ENCODE results near the gene FPR2.
"Not testable (repeated sequence)": the region's sequence is repeated elsewhere in the genome, so short reads cannot be mapped to it uniquely, and the experiment has no call there.

The FPR2 gene

GRCh38 chr19:51722492-51722891 lies 38.5 kb upstream of the FPR2 start:
- no peak overlapping the region for H3K9ac ChIP-seq (ENCODE audit: low read depth in 1 of 2, low read length in 2 of 2)
- H3K27me3 ChIP-seq (ENCODE audit: control insufficient read depth in 1 of 2, insufficient read depth in 2 of 2, low read length in 2 of 2) = peaks cover 15 to 16% of the 10 kb centered on the region in 2 donors
- H3K4me1 ChIP-seq (ENCODE audit: control insufficient read depth in 1 of 2, insufficient read depth in 2 of 2, low read length in 2 of 2) = no peaks in the 10 kb centered on the region
- H3K9me3 ChIP-seq (ENCODE audit: control insufficient read depth in 1 of 2, low read length in 2 of 2) = no peaks in the 10 kb centered on the region
- no peaks in the 10 kb centered on the region for H3K36me3 ChIP-seq (ENCODE audit: control insufficient read depth in 1 of 2, insufficient read depth in 2 of 2, low read length in 2 of 2)
- no peak overlapping the region for H3K27ac ChIP-seq (ENCODE audit: low read depth, low read length)
- H3K4me3 ChIP-seq (ENCODE audit: low read depth in 1 of 2, low read length in 2 of 2) = no peak overlapping the region

DNA sequence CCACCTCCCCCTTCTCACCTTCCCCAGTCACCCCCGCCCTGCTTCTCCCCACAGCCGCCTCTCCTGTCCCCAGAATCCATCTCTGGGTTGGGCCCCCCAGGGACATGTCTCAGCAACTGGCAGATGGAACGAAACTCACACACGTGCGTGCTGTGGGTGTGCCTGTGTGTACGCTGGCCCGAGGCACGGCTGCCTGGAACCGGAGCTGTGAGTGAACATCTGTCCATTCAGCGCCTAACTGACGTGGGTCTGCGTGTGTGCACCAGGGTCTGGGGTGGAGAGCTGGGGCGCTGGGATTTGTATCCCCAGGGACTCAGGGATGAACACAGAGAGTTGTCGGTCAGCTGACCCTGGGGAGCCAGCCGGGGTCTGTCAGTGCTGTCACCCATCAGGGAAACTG lies 36.4 kb upstream of the FPR2 start:
- Histone ChIP-seq H3K9ac (ENCODE audit: low read depth in 1 of 2, low read length in 2 of 2) (no peak overlapping the region), H3K27me3 (ENCODE audit: control insufficient read depth in 1 of 2, insufficient read depth in 2 of 2, low read length in 2 of 2) (peaks cover 6 to 7% of the 10 kb centered on the region in 2 donors), H3K36me3 (ENCODE audit: control insufficient read depth in 1 of 2, insufficient read depth in 2 of 2, low read length in 2 of 2) (no peaks in the 10 kb centered on the region), H3K9me3 (ENCODE audit: control insufficient read depth in 1 of 2, low read length in 2 of 2) (no peaks in the 10 kb centered on the region), H3K27ac (ENCODE audit: low read depth, low read length) (no peak overlapping the region), H3K4me1 (ENCODE audit: control insufficient read depth in 1 of 2, insufficient read depth in 2 of 2, low read length in 2 of 2) (no peaks in the 10 kb centered on the region), H3K4me3 (ENCODE audit: low read depth in 1 of 2, low read length in 2 of 2) (no peak overlapping the region)

GRCh38 chr19:51726049-51726448 lies 34.9 kb upstream of the FPR2 start:
- Histone ChIP-seq H3K36me3 (ENCODE audit: control insufficient read depth in 1 of 2, insufficient read depth in 2 of 2, low read length in 2 of 2) (no peaks in the 10 kb centered on the region), H3K27me3 (ENCODE audit: control insufficient read depth in 1 of 2, insufficient read depth in 2 of 2, low read length in 2 of 2) (peaks cover under 1 to 4% of the 10 kb centered on the region in 2 donors), H3K9me3 (ENCODE audit: control insufficient read depth in 1 of 2, low read length in 2 of 2) (peaks cover 0 to 3% of the 10 kb centered on the region in 2 donors), H3K4me3 (ENCODE audit: low read depth in 1 of 2, low read length in 2 of 2) (no peak overlapping the region), H3K9ac (ENCODE audit: low read depth in 1 of 2, low read length in 2 of 2) (no peak overlapping the region), H3K4me1 (ENCODE audit: control insufficient read depth in 1 of 2, insufficient read depth in 2 of 2, low read length in 2 of 2) (no peaks in the 10 kb centered on the region), H3K27ac (ENCODE audit: low read depth, low read length) (no peak overlapping the region)

DNA sequence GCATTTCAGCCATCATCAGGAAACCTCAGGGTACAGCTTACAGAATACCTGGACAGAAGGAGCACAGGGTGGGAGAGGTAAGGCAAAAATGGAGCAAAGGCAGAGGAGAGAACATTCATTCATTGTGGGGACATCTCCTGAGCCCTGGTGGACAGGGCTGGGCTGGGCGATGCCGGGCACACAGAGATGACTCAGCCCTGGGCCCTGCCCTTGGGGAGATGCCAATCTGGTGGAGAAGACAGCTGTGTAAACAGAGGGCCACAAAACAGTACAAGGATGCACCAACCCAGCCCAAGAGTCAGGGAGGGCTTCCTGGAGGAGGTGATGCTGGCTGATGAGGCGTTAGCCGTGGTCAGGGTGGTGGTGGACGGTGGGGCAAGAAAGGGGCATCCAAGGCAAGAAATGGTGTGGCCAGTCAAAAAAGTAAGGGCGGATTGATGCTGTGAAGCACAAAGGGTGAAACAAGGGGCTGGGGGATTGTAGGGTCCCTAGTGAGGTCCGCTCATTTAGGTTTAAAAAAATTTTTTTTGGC lies 33.6 kb upstream of the FPR2 start:
- peaks cover 0 to 3% of the 10 kb centered on the region in 2 donors for H3K9me3 ChIP-seq (ENCODE audit: control insufficient read depth in 1 of 2, low read length in 2 of 2)
- no peak overlapping the region for H3K4me3 ChIP-seq (ENCODE audit: low read depth in 1 of 2, low read length in 2 of 2)
- no peaks in the 10 kb centered on the region for H3K36me3 ChIP-seq (ENCODE audit: control insufficient read depth in 1 of 2, insufficient read depth in 2 of 2, low read length in 2 of 2)
- H3K9ac ChIP-seq (ENCODE audit: low read depth in 1 of 2, low read length in 2 of 2) = no peak overlapping the region
- H3K4me1 ChIP-seq (ENCODE audit: control insufficient read depth in 1 of 2, insufficient read depth in 2 of 2, low read length in 2 of 2) = no peaks in the 10 kb centered on the region
- peaks cover 0 to 4% of the 10 kb centered on the region in 2 donors for H3K27me3 ChIP-seq (ENCODE audit: control insufficient read depth in 1 of 2, insufficient read depth in 2 of 2, low read length in 2 of 2)
- no peak overlapping the region for H3K27ac ChIP-seq (ENCODE audit: low read depth, low read length)

GRCh38 chr19:51729781-51730180 lies 31.2 kb upstream of the FPR2 start:
- Histone ChIP-seq H3K27me3 (ENCODE audit: control insufficient read depth in 1 of 2, insufficient read depth in 2 of 2, low read length in 2 of 2) (peaks cover 0 to 4% of the 10 kb centered on the region in 2 donors), H3K9me3 (ENCODE audit: control insufficient read depth in 1 of 2, low read length in 2 of 2) (peaks cover 0 to 3% of the 10 kb centered on the region in 2 donors), H3K27ac (ENCODE audit: low read depth, low read length) (no peak overlapping the region), H3K36me3 (ENCODE audit: control insufficient read depth in 1 of 2, insufficient read depth in 2 of 2, low read length in 2 of 2) (no peaks in the 10 kb centered on the region), H3K4me3 (ENCODE audit: low read depth in 1 of 2, low read length in 2 of 2) (no peak overlapping the region), H3K4me1 (ENCODE audit: control insufficient read depth in 1 of 2, insufficient read depth in 2 of 2, low read length in 2 of 2) (no peaks in the 10 kb centered on the region), H3K9ac (ENCODE audit: low read depth in 1 of 2, low read length in 2 of 2) (no peak overlapping the region)

DNA sequence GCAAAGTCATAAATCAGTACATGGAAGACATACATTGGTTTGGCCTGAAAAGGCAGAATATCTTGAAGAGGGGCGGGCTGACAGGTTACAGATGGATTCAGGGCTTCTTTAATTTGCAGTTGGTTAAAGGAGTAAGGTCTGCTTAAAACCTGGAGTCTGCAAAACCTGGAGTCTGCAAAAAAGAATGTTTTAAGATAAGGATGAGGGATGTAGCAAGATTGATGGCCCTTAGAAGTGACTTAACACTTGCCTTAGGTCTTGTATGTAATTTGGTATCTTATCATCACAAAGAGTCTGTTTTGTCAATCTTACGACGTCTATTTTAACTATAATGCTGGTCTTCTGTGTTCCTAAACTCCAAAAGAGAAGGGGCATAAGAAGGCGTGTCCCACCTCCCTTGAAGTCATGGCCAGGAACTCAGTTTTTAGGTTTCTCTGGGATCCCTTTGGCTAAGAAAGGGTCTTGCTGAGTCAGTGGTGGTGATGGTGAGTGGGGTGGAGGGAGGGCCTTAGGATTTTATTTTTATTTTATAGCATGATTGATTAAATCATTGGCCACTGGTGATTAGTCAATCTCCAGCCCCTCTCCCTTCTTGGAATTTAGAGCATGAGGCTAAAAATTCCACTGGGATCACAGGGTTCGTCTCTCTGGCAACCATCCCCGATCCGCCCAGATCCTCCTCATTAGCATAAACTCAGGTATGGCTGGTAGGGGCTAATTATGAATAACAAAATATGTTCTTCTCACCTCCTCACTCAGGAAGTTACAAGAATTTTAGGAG lies 27.0 kb upstream of the FPR2 start:
- no peak overlapping the region for H3K4me3 ChIP-seq (ENCODE audit: low read depth in 1 of 2, low read length in 2 of 2)
- H3K27ac ChIP-seq (ENCODE audit: low read depth, low read length) = no peak overlapping the region
- no peaks in the 10 kb centered on the region for H3K4me1 ChIP-seq (ENCODE audit: control insufficient read depth in 1 of 2, insufficient read depth in 2 of 2, low read length in 2 of 2)
- no peak overlapping the region for H3K9ac ChIP-seq (ENCODE audit: low read depth in 1 of 2, low read length in 2 of 2)
- H3K9me3 ChIP-seq (ENCODE audit: control insufficient read depth in 1 of 2, low read length in 2 of 2) = peaks cover 0 to 3% of the 10 kb centered on the region in 2 donors
- no peaks in the 10 kb centered on the region for H3K27me3 ChIP-seq (ENCODE audit: control insufficient read depth in 1 of 2, insufficient read depth in 2 of 2, low read length in 2 of 2)
- no peaks in the 10 kb centered on the region for H3K36me3 ChIP-seq (ENCODE audit: control insufficient read depth in 1 of 2, insufficient read depth in 2 of 2, low read length in 2 of 2)

DNA sequence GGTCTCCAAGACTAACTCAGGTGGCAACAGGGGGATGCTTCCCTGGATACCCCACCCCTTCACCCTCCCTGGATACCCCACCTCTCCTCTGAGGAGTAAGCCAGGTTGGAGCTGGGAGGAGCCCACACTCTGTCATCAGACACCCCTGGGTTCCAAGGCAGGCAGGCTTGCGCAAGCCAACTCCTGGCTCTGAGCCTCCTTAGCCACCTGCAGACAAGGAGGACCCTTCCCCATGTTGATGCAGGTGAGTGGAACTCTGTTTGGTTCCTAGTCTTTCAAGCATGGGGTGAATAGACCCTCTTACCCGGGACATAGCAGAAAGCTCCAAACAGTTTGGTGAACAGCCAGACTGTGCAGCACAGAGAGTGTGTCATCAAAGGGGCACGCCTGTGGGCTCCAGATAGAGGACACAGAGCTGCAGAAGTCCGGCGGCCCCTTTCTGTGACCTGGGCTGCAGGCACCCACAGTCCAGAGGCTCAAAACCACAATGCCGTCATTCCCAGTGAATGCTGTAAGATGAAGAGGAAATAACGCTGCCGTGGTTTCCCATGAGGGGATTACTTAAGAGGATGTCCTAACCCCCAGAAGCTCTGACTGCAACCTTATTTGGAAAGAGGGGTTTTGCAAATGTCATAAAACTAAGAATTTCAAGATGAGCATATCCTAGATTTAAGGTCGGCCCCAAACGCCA lies 25.1 kb upstream of the FPR2 start:
- Histone ChIP-seq H3K4me1 (ENCODE audit: control insufficient read depth in 1 of 2, insufficient read depth in 2 of 2, low read length in 2 of 2) (no peaks in the 10 kb centered on the region), H3K27ac (ENCODE audit: low read depth, low read length) (no peak overlapping the region), H3K9me3 (ENCODE audit: control insufficient read depth in 1 of 2, low read length in 2 of 2) (no peaks in the 10 kb centered on the region), H3K27me3 (ENCODE audit: control insufficient read depth in 1 of 2, insufficient read depth in 2 of 2, low read length in 2 of 2) (no peaks in the 10 kb centered on the region), H3K9ac (ENCODE audit: low read depth in 1 of 2, low read length in 2 of 2) (no peak overlapping the region), H3K4me3 (ENCODE audit: low read depth in 1 of 2, low read length in 2 of 2) (no peak overlapping the region), H3K36me3 (ENCODE audit: control insufficient read depth in 1 of 2, insufficient read depth in 2 of 2, low read length in 2 of 2) (no peaks in the 10 kb centered on the region)

DNA sequence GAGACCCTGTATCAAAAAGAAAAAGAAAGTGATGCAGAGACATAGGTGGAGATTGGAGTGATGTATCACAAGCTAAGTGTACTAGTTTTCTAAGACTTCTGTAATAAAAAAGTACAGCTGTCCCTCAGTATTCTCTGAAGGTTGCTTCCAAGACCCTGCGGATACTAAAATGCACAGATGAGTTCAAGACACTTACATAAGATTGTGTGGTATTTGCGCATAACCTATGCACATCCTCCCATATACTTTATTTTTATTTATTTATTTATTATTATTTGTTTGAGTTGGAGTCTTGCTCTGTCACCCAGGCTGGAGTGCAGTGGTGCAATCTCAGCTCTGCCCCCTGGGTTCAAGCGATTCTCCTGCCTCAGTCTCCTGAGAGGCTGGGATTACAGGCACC lies 23.6 kb upstream of the FPR2 start:
- Histone ChIP-seq H3K4me3 (ENCODE audit: low read depth in 1 of 2, low read length in 2 of 2) (no peak overlapping the region), H3K9me3 (ENCODE audit: control insufficient read depth in 1 of 2, low read length in 2 of 2) (no peaks in the 10 kb centered on the region), H3K9ac (ENCODE audit: low read depth in 1 of 2, low read length in 2 of 2) (no peak overlapping the region), H3K27me3 (ENCODE audit: control insufficient read depth in 1 of 2, insufficient read depth in 2 of 2, low read length in 2 of 2) (no peaks in the 10 kb centered on the region), H3K4me1 (ENCODE audit: control insufficient read depth in 1 of 2, insufficient read depth in 2 of 2, low read length in 2 of 2) (no peaks in the 10 kb centered on the region), H3K27ac (ENCODE audit: low read depth, low read length) (no peak overlapping the region), H3K36me3 (ENCODE audit: control insufficient read depth in 1 of 2, insufficient read depth in 2 of 2, low read length in 2 of 2) (no peaks in the 10 kb centered on the region)

- Histone ChIP-seq H3K27ac (ENCODE audit: low read depth, low read length) (no peak overlapping the region), H3K4me1 (ENCODE audit: control insufficient read depth in 1 of 2, insufficient read depth in 2 of 2, low read length in 2 of 2) (no peaks in the 10 kb centered on the region)
These were observed 23.1 kb upstream of the FPR2 start for GRCh38 chr19:51737924-51738323.

DNA sequence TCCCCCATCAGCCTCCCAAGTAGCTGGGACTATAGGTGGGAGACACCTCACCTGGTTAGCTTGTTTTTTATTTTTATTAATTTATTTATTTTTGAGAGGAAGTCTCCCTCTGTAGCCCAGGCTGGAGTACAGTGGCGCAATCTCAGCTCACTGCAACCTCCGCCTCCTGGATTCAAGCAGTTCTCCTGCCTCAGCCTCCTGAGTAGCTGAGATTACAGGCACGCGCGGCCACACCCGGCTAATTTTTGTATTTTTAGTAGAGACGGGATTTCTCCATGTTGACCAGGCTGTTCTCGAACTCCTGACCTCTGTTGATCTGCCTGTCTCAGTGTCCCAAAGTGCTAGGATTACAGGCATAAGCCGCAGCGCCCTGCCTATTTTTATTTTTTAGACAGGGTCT lies 22.5 kb upstream of the FPR2 start:
- not testable (repeated sequence) for H3K27me3 ChIP-seq (ENCODE audit: control insufficient read depth in 1 of 2, insufficient read depth in 2 of 2, low read length in 2 of 2); H3K4me1 ChIP-seq (ENCODE audit: control insufficient read depth in 1 of 2, insufficient read depth in 2 of 2, low read length in 2 of 2); H3K4me3 ChIP-seq (ENCODE audit: low read depth in 1 of 2, low read length in 2 of 2); H3K27ac ChIP-seq (ENCODE audit: low read depth, low read length); H3K9me3 ChIP-seq (ENCODE audit: control insufficient read depth in 1 of 2, low read length in 2 of 2); H3K36me3 ChIP-seq (ENCODE audit: control insufficient read depth in 1 of 2, insufficient read depth in 2 of 2, low read length in 2 of 2); H3K9ac ChIP-seq (ENCODE audit: low read depth in 1 of 2, low read length in 2 of 2)

More at GRCh38 chr19:51737924-51738323, 23.1 kb upstream of the FPR2 start:
- H3K9ac ChIP-seq (ENCODE audit: low read depth in 1 of 2, low read length in 2 of 2) = no peak overlapping the region
- H3K9me3 ChIP-seq (ENCODE audit: control insufficient read depth in 1 of 2, low read length in 2 of 2) = no peaks in the 10 kb centered on the region
- H3K27me3 ChIP-seq (ENCODE audit: control insufficient read depth in 1 of 2, insufficient read depth in 2 of 2, low read length in 2 of 2) = no peaks in the 10 kb centered on the region
- no peaks in the 10 kb centered on the region for H3K36me3 ChIP-seq (ENCODE audit: control insufficient read depth in 1 of 2, insufficient read depth in 2 of 2, low read length in 2 of 2)
- no peak overlapping the region for H3K4me3 ChIP-seq (ENCODE audit: low read depth in 1 of 2, low read length in 2 of 2)

Measured in duodenal mucosa (tissue), 2 donors.